Loucy (cell line): ENCODE data around the gene RAD54L.

Experiments
- CTCF ChIP-seq: fragments of 200-600 bp; sonication (generic); conservative IDR thresholded peaks from 2 replicates; pipeline ENCODE4 v1.5.1; 2014; ENCODE audit warnings: mild to moderate bottlenecking, antibody characterized with exemption, low read length
- EZH2phosphoT487 ChIP-seq: fragments of 200-600 bp; IDR thresholded peaks from 2 replicates; pipeline ENCODE4 v1.6.1; 2018; ENCODE audit warnings: antibody characterized with exemption, mild to moderate bottlenecking, moderate library complexity, borderline replicate concordance

GRCh38 chr1:46246548-46247435, 771 bp upstream of the RAD54L start:
- TF ChIP-seq CTCF = no peak
- TF ChIP-seq EZH2phosphoT487 = no peak
